GM23248 (cell line): Measurements from ENCODE around the gene RRP8.

Experiments
- EZH2 ChIP-seq: fragments of 200-600 bp; sonication (generic); IDR thresholded peaks from 2 replicates; pipeline ENCODE4 v1.6.1; 2018; ENCODE audit warnings: antibody characterized with exemption, mild to moderate bottlenecking; ENCODE audit not compliant: insufficient read depth, poor library complexity, severe bottlenecking
- EZH2phosphoT487 ChIP-seq: fragments of 200-600 bp; sonication (generic); IDR thresholded peaks from 2 replicates; pipeline ENCODE4 v1.6.1; 2018; ENCODE audit warnings: antibody characterized with exemption, moderate library complexity, mild to moderate bottlenecking, low read depth; ENCODE audit not compliant: insufficient read depth

DNA sequence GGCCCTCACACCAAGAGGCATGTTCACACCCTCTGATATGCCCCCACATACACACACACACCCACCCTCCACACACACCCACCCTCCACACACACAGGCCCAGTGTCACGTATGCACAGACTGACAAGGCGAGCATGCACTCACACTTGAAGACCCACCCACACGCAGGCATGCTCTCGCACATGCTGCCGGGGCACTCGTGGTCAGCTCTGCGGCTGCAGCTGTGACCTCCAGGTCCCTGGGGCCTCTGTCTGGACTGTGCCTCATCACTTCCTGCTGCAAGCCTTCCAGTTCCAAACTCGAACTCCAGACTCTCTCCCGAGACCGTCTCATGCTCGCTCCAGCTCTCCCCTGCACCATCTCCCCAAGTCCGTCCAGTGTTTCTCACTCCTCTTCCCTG is 42.7 kb upstream of the RRP8 start:
- TF ChIP-seq EZH2, result no peak
- no peak for TF ChIP-seq EZH2phosphoT487
